Measurements from ENCODE around the gene SLC11A1.

DNA sequence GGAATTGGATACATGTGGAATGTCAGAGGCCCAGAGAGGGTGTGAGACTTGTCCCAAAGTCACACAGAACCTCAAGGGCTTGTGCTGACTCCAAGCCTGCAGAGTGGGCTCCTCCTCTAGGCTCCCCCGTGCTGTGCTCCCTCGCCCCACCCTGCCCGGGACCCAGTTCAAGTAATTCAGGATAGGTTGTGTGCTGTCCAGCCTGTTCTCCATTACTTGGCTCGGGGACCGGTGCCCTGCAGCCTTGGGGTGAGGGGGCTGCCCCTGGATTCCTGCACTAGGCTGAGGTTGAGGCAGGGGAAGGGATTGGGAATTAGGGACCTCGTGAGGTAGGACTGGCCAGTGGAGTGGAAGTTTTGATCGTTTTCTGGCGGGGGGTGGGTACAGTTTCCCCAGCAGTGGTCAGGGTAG is 20.4 kb downstream of the SLC11A1 start:
- TF ChIP-seq, protein P1, sequence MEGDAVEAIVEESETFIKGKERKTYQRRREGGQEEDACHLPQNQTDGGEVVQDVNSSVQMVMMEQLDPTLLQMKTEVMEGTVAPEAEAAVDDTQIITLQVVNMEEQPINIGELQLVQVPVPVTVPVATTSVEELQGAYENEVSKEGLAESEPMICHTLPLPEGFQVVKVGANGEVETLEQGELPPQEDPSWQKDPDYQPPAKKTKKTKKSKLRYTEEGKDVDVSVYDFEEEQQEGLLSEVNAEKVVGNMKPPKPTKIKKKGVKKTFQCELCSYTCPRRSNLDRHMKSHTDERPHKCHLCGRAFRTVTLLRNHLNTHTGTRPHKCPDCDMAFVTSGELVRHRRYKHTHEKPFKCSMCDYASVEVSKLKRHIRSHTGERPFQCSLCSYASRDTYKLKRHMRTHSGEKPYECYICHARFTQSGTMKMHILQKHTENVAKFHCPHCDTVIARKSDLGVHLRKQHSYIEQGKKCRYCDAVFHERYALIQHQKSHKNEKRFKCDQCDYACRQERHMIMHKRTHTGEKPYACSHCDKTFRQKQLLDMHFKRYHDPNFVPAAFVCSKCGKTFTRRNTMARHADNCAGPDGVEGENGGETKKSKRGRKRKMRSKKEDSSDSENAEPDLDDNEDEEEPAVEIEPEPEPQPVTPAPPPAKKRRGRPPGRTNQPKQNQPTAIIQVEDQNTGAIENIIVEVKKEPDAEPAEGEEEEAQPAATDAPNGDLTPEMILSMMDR (IDR thresholded peaks at IDR 0.05), result no peak
- TF ChIP-seq POLR2A (IDR thresholded peaks at IDR 0.05), result no peak

Measured in tibial nerve (tissue), 3 donors.